SK-N-DZ (cell line): ENCODE results near the gene GRIK3.
"Not testable (repeated sequence)": the region's sequence is repeated elsewhere in the genome, so short reads cannot be mapped to it uniquely, and the experiment has no call there.

Experiments
- DNase-seq: peaks from one replicate; pipeline ENCODE4 v3.0.0-alpha.2; 2015; ENCODE audit warnings: low spot score

GRIK3 gene

DNA sequence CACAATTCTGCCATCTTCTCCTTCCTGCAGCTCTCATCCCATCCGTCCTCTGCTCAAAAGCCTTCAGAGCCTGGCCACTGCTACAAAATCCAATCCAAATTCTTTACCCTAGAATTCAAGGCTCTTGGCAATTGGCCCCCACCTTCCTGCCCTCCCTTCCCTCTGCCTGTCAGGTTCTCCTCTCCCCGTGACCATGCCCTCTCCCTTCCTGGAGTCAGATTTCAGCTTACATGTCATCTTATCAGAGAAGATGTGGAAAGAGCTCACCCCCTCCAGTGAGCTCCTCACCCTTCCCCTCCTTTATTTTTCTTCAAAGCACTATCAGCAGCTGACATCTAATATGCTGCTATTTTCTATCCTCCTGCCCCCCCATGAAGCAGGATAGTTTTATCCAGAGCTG lies 86.9 kb downstream of the GRIK3 start:
- no peak for DNase-seq

DNA sequence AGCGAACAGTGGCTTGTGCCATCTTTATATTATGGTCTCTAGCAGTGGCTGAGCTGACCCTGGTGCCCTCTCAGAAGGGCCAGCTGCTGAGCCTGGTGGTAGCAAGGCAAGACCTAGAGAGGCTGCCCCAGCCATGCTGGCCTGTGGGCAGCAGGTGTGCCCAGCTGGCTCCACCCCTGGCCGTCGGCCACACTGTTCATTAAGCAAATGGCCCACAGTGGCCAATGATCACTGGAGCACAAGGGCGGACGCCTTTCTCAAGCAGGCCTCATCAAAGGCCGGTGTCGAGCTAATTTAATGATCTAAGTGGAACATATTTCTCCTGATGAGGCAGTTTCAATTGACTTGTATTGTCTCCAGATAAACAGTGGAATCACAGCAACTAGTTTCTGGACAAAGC lies 89.4 kb downstream of the GRIK3 start:
- DNase-seq, result no peak

DNA sequence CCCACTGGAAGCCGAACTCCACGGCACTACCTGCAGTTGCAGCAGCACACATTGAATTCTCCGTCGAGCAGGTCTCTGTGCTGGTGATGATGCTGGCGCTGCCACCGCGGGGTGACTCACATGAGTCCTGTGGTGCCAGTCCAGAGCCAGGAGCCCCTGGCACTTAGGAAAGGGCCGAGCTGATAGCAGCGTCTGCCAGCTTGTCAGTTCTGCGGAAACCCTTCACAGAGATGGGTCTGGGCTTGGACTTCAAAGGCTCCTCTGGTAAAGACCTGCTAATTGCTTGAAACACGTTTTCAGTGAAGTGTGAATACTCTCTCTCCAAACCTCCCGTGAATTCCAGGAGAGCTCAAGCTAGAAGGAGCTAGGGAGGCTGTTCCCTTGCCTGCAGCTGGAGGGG lies 92.2 kb downstream of the GRIK3 start:
- DNase-seq, result no peak

DNA sequence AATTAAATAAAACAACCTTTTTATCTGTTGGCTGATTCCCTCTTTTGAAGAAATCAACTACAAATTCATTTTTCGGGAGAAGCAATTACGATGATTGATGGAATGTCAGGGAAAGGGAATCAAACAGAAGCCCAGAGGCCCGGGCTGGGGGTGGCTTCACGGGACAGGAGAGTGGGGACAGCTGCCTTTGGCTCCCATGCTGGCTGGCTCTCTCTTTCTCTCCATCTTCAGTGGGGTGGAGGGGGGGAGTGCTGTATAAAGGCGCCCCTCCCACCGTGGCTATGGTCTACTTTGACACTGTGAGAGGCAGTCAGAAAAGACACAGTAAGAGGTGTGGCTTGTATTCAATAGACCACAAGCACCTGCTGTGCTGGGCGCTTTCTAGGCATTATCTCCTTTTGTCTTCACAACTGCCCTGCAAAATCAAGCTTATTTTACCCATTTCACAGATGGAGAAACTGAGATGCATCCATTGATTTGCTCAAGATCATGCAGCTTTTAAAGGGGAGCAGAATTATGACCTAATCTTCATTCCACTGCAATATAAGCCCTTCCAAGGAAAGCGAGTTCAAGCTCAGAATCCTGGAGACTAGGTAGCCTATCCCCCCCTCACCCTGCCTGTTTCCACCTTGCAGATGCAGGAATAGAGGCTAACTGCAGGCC lies 92.9 kb downstream of the GRIK3 start:
- peak; percentile 25 for DNase-seq

DNA sequence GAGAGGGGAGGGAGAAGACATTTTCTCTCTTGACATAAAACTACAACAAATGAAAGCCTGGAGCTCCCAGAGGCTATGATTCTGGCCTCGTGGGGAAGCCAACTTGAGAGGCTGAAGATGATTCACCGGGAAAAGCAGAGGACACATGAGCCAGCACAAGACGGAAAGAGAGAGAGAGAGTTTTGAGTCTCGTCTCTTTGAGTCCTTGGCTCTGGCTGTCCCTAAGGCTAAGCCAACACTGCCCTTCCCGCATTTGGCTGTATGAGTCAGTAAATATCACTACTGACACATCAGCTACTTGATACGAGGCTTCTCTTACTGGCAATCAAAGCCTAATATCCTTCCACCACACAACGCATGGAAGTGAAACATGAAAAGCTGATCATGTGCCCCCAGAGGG lies 95.5 kb downstream of the GRIK3 start:
- no peak for DNase-seq

DNA sequence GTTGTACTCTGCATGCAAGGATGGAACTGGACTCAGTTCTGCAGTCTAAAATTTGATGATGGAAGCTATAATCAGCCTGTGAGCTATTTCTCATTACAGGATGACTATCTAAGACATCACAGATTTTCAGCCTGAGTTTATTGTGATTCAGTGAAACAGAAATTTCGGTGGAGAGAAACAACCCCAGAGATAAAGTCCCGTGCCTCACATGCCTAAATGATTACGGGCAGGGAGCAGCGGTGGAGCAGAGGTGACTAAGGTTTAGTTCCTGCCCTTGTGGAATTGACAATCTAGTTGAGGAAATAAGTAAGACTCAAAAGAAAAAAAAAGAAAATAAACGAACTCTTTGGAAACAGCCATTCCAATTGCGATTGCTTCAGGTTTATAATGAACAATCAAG lies 96.9 kb downstream of the GRIK3 start:
- DNase-seq, result no peak

DNA sequence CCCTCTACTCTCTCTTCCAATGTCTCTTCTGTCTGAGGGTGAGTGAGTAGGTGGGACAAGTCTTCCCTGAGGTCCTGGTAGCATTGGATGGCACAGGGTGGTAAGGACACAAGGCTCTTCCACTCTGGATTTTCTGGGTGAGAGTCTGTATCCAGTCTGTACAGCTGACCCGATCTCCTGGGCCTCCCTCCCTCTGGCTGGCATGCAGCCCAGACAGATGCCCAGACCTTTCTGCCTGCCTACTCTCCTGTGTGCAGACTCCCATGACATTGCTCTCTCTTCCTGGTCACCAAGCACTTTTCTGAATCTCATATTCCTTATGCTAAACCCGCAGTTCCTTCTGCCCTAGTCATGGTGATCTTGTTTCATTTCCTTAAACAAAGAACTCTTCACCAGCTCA lies 100.3 kb downstream of the GRIK3 start:
- DNase-seq, result no peak

DNA sequence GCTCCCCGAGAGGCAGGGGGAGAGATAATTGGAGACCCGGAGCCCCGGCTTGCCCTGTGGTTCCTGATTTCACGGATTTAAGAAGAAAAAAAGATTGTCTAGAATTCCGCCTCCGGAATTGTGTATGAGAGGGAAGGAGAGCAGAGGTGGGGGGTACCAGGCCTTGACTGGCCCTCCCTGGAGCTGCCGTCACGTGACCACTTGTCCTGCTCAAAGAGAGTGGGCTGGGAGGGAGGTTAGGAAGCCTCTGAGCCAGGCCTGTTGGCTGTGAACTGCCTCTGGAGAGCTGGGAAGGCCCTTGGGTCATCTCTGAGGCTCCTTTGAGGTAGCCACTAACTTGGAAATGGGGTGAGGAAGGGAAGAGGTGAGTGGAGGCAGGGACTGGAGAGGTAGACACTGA lies 106.5 kb downstream of the GRIK3 start:
- DNase-seq, result no peak

DNA sequence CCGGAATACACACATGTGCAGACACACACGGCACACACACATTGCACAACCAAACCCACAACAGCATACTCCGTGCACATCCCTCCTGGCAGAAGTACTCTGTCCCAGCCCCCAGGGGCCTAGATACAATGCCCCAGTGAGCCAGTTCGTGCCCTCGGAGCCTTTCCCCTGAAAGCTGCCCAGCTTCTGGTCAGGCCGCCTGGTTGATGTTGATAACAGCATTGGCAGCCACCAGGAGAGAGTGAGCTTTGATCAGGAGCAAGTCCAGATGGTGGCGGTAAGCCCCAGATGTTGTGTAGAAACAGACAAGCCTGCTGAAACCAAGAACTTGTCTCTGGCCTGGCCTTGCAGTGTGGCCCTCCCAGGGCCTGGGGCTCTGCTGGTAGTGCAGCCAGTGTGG lies 109.1 kb downstream of the GRIK3 start:
- no peak for DNase-seq

DNA sequence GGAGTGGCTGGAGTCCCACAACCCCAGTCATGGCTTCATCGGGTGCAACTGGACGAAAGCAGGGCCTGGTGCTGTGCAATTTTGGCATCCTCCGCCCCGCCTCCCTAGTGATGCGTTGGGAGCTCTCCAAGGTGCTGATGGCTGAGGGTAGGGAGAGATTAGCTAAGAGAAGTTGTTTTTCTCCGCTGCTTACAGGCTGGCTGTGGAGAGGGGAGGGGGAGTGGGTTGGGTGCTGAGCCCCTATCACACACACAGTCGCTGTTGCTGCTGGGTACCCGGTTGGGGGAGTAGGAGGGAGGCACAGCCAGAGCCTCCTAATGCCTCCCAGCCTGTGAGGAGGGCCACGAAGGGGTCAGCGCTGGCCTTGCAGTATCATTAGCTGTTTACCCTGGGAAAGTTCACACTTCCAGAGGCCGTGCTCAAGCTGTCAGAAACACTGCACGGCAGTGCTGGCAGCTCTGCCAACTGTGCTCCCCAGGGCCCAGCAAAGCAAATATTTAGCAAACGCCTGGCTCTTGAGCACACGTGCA lies 110.0 kb downstream of the GRIK3 start:
- peak; percentile 34 for DNase-seq

DNA sequence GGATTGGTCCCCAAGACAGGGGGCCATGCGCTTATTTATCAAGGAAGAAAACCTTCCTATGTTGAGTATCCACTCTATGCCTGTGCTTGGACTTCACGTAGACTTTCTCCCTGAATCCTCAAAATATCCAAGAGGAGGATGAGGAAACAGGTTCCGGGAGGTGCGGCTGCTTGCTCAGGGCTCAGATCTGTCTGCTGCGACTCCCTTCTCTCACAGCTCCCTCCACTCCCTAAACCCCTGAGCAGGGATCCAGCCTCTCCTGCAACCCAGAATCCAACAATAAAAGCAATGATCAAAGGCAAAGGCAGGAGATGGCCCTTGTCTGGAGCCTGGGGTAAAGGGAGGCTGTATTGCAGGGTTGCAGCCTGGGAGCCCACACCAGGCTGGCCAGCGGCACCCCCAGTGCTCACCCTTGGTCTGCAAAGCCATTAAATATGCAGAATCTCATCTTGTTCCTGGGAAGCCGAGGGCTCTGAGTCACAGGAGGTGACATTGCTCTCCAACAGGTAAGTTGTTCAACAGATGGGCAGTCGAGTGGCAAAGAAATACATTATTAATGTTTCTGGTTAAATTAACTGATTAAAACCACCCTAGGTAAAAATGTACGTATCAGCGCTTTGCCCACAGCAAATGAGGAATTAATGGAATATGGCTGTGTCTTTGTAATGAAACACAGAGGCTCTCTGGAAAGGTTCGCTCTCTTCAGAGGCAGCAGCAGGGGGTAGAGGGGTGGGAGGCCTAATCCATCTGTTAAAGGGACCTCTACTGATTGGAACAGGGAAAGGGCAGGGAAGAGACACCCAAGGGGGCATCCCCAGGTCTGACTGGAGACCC lies 111.5 kb downstream of the GRIK3 start:
- DNase-seq, result no peak

DNA sequence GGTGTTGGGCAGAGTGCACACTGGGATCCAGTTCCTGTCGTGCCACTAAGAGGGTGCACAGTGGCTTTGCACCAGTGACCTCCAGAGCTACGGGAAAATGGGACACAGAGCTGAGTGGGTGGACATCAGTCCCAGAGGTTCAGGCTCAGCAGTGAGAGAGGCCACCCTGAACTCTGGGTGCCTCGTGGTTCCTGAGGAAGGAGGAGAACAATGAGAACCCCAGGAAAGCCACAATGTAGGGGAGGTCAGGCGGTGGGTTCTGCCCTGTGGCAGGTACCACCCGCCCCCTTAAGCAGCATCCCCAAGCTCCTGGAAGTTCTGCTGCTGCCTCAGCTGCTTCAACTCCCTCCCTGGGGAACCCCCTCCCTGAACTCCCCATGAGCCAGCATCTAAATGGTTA lies 112.2 kb downstream of the GRIK3 start:
- no peak for DNase-seq

DNA sequence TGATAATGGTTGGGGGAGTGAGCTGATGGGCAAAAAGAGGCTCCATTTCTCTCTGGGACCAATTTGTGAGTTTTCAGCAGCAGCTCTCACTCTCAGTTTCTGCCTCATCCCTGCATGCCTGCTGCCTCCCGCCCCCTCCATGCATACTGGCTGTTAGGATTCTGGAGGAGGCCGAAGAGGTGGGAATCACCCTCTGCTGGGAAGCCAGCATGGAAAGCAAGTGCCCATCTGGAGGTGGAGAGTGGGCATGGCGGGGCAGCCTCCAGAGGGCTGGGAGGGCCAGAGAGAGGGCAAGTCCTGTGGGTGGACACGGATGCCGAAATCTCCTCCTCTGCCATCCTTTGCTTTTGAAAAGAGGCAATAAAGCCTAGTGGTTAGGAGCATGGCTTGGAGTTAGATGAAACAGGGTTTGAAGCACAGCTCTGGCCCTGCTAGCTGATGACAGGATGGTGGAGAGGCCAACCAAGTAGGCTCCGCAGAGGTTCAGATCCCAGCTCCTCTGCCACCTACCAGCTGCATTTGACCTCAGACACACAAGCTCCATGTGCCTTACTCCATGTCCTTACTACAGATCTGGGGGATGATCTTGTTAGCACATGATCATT lies 113.4 kb downstream of the GRIK3 start:
- DNase-seq, result no peak

DNA sequence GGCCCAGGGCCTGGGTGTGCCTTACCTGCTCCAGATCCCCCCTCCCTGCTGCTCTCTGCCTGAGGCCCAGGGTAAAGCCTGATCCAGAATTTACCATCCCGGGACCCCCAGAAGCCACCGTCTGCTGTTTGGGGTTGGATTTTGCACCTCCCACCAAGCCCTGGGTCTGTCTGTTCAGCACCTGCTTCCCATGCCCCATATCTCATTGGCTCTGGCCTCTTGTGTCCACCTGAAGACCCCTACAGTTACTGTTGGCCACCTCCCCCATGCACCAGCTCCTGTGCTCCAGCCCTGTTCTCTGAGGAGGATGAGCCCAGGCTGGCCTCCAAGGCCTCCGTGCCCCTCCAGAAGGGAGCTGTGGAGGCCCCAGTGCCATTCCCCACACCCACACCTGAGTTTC lies 113.9 kb downstream of the GRIK3 start:
- DNase-seq, result no peak

DNA sequence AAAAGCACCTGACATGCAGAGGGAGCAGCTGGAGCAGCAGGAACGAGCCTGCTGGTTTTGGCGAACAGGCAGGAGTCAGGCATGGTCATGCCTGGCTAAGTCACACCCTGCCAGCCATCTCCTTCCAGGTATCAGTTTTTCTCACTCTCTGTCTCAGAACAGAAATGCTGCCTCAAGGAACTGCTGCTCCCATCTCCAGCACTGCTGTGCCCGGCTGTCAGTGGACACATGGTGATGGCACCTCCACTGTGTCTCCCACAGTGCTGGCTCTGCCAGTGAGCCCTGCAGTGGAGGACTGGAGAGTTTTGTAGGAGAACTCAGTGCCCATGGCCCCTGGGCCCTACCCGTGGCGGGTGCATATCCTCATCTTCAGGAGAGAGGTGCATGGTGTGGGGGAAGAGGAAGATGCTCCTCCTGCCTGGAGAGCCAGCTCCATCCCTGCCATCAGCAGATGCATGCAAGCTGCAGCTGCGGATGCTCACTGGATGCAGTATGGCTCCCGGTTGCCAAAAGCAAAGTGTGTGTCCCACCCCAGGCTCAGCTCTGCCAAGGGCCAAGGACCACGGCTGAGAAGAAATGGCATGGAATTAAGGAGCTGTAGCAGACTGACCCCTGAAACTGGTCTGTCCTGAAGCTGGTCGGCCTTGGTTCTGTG lies 114.7 kb downstream of the GRIK3 start:
- no peak for DNase-seq

DNA sequence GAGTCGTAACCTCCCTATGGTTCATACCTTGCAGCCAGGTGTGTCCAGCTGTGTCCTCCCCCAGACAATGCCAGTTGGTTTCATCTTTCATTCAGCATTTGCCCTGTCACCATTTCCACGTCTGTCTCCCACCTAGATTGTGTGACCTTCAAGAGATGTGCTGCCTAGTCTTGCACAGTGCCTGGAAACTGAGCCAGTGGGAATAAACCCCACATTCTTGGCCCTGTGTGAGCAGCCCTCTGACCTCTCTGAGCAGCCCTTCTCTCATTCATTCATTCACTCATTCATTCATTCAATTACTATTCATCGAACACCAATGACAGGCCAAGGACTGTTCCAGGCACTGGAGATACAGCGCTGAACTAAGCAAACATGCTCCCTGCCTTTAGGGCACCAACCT lies 115.7 kb downstream of the GRIK3 start:
- DNase-seq, result no peak

DNA sequence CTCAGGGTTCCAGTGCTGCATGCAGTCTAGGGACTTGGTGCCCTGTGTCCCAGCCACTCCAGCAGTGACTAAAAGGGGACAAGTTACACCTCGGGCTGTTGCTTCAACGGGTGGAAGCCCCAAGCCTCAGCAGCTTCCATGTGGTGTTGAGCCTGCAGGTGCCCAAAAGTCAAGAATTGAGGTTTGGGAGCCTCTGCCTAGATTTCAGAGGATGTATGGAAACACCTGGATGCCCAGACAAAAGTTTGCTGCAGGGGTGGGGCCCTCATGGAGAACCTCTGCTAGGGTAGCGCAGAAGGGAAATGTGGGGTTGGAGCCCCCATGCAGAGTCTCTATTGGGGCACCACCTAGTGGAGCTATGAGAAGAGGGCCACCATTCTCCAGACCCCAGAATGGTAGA lies 117.8 kb downstream of the GRIK3 start:
- DNase-seq, result not testable (repeated sequence)

DNA sequence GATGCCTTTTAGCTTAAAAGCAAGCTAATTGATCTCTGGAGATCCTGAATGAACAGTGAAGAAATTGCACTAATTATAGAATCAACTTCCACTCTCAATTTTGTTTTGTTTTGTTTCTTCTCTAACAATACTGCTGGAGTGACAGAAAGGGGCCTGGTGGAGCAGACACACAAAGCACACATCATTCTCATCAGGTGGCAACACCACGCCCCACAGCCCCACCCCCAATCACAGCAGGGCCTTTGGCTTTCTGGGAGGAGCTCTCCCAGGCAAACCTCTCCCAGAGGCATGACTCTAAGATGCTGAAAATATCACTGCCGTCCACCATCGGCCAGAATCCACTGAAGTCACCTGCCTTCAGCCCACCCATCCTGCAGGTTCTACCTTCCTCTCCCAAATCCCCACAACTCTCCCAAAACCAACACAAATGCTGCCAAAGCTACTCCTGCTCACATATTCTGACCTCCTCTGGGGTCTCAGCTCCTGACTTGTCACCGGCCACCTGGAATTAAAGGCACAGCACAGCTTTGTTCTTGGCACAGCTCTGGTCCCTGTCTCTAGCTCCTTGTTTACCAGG lies 120.7 kb downstream of the GRIK3 start:
- peak; percentile 28 for DNase-seq

DNA sequence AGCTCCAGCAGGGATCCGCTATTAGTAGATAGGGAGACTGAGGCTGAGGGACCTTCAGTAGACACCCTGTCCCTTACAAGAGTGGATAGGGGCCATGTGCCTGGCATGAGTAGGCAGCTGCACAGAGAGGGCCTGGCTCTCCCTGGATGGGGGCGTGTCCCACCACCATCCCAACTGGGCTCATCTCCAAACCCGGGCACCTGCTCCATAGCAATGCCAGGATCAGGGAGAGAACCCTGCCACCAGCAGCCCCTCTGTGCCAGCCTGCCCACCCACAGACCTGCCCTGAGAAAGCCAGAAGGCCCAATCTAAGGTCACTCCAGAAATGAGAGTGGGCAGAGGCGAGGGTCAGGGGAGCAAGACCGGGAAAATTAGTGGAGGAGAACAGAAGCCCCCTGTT lies 121.3 kb downstream of the GRIK3 start:
- no peak for DNase-seq

DNA sequence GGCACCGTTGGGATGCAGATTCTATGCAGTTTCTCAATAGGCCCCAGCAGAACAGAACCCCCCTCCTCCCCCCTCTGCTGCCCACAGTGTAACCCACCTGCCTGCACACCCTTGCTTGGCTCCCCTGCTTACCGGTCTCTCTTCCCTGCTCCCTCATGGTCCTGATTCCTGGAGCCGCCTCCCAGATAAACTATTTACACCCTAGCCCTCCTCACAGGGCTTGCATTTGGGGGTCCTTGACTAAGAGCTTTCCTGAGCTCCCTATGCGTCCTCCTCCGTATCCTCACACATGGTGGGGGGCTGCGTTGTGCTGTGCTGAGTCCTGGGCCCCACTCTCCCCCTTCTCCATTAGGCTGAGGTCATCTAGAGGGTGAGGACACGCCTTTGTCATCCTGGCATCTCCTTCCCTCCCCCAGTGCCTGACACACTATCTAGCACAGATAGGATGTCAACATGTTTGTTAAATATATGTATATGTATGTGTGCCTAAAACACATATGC lies 121.9 kb downstream of the GRIK3 start:
- no peak for DNase-seq

DNA sequence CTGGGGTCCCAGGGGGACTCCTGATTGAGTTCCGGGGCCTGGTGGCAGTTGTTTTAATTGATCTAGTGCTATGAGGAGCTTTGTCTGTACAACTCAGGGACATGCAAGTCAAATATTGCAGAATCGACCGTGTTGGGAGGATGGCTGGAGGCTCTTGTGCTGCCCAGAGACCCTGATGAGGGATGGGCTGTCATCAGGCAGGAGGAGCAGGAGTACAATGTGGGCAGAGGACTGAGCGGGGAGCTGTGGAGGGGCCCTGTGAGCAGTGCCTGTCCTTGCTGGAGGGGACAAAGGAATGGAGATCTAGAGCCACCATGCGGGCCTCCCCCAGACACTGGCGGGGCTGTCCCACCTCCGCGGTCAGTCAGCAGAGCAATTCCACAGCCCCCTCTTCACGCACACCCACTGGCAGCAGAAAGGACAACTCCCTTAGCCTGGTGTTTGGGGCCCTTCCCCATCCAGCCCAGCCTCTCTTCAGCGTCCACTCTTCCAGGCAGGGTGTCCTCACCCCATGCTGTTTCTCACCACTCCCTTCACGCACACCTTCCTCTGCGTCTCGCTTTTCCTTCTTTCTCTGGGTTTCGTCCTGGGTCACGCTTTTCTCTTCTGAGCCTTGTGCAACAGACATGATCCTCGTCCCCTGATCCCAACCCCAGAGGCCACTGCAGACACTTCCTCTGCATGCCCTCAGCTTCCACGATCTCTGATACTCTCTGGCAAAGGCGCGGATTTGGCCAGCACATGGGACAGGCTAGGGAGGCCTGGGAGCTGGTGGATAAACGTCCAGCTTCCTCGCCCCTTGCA lies 122.6 kb downstream of the GRIK3 start:
- DNase-seq, result no peak
